HepG2 (cell line): ENCODE measurements around the gene TXN2.

Experiments
- DR1 ChIP-seq: sonication (generic); formaldehyde crosslinking; IDR thresholded peaks from 2 replicates; pipeline ENCODE4 v1.8.0; 2021; ENCODE audit warnings: mild to moderate bottlenecking, missing genetic modification reagents, inconsistent platforms
- EP300 ChIP-seq, 3 experiments: sonication (generic) in 1 of 3; formaldehyde crosslinking in 1 of 3; IDR thresholded peaks; 2 replicates each; pipeline versions ENCODE4 v1.5.1 to v1.6.1; 2011 to 2020; ENCODE audit warnings: low read depth in 2 of 3, low read length in 2 of 3, borderline replicate concordance in 1 of 3, improper control_type of control experiment in 1 of 3, mild to moderate bottlenecking in 1 of 3, missing genetic modification reagents in 1 of 3, moderate library complexity in 1 of 3
- FOXK1 ChIP-seq: sonication (generic); formaldehyde crosslinking; IDR thresholded peaks from 2 replicates; pipeline ENCODE4 v1.4.0; 2020; ENCODE audit warnings: low read depth, missing genetic modification reagents, borderline replicate concordance
- HOXA9 ChIP-seq: sonication (generic); formaldehyde crosslinking; IDR thresholded peaks from 2 replicates; pipeline ENCODE4 v1.8.1; 2022; ENCODE audit warnings: missing genetic modification reagents, mild to moderate bottlenecking, moderate library complexity, borderline replicate concordance
- MTF1 ChIP-seq: sonication (generic); formaldehyde crosslinking; IDR thresholded peaks from 2 replicates; pipeline ENCODE4 v1.5.0; 2020; ENCODE audit warnings: missing genetic modification reagents
- PAX8 ChIP-seq: sonication (generic); formaldehyde crosslinking; IDR thresholded peaks from 2 replicates; pipeline ENCODE4 v1.8.0; 2022; ENCODE audit warnings: mild to moderate bottlenecking, missing genetic modification reagents, borderline replicate concordance
- TF ChIP-seq, protein P1 (sequence below): sonication (generic); formaldehyde crosslinking; conservative IDR thresholded peaks from 2 replicates; pipeline ENCODE4 v1.4.0; 2020; ENCODE audit warnings: missing genetic modification reagents

DNA sequence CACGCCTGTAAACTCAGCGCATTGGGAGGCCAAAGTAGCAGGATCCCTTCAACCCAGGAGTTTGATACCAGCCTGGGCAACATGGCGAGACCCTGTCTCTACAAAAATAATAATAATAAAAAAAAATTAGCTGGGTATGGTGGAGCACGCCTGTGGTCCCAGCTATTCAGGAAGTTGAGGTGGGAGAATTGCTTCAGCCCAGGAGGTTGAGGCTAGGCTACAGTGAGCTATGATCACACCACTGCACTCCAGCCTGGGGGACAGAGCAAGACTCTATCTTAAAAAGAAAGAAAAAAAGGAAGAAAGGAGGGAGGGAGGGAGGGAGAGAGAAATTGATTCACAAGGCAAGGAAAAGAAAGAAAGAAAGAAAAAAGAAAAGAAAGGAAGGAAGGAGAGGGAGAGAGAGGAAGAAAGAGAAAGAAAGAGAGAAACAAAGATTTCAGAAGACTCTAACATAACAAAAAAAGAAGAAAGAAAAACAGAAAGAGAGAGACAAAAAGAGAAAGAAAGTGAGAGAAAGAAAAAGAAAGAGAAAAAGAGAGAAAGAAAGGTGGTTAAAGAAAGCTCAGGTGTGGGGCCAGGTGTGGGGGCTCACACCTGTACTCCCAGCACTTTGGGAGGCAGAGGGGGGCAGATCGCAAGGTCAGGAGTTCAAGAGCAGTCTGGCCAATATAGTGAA, 56.4 kb downstream of the TXN2 start:
- TF ChIP-seq MTF1 = no peak
- no peak for TF ChIP-seq HOXA9
- TF ChIP-seq FOXK1 (CRISPR knock-in tag) = no peak
- no peak for TF ChIP-seq EP300 (IDR thresholded peaks at IDR 0.05; ENCODE audit: low read depth in 2 of 2, low read length in 2 of 2)
- no peak for TF ChIP-seq EP300 (CRISPR knock-in tag; IDR thresholded peaks at IDR 0.05; ENCODE audit: borderline replicate concordance)
- TF ChIP-seq DR1 (CRISPR knock-in tag) = no peak
- TF ChIP-seq PAX8 (CRISPR knock-in tag) = no peak
- TF ChIP-seq, protein P1, sequence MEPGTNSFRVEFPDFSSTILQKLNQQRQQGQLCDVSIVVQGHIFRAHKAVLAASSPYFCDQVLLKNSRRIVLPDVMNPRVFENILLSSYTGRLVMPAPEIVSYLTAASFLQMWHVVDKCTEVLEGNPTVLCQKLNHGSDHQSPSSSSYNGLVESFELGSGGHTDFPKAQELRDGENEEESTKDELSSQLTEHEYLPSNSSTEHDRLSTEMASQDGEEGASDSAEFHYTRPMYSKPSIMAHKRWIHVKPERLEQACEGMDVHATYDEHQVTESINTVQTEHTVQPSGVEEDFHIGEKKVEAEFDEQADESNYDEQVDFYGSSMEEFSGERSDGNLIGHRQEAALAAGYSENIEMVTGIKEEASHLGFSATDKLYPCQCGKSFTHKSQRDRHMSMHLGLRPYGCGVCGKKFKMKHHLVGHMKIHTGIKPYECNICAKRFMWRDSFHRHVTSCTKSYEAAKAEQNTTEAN (CRISPR knock-in tag) = no peak
